ENCODE measurements around the gene LRRC36. TPM values are rescaled to one million over a fixed set of nuclear protein-coding genes. Genes with fewer than 3 reads are reported as not detected.

LRRC36 gene
- total and polyA plus RNA-seq, 10 of the 15 experiments (the other 5 are each of a cell fraction or from before 2014, with no cell fraction given): 0.45 to 2.0 (median 0.75) TPM; not detected in 1

GRCh38 chr16:67388591-67388990 is 62.0 kb downstream of the LRRC36 start:
- no peak overlapping the region for H3K4me2 ChIP-seq (ENCODE audit: control insufficient read depth, insufficient read depth)
- BruUV-seq (replicated peaks): no TSS peak
- no peak overlapping the region for H2AFZ ChIP-seq (ENCODE audit: control insufficient read depth, low read depth, low read length)
- no peaks in the 10 kb centered on the region for H3K79me2 ChIP-seq (ENCODE audit: control insufficient read depth, insufficient read depth, low read length)
- DNase-seq (ENCODE audit: low read depth, low spot score) (no peak), ATAC-seq (no peak), FAIRE-seq (no peak)
- H3K9me3 ChIP-seq (replicated peaks; ENCODE audit: control insufficient read depth, insufficient read depth, low read length): no peaks in the 10 kb centered on the region
- TF ChIP-seq SKIL (IDR thresholded peaks at IDR 0.05; ENCODE audit: low read depth, poor library complexity, severe bottlenecking) (no peak), HDGF (IDR thresholded peaks at IDR 0.05) (no peak), POU2F2 (IDR thresholded peaks at IDR 0.05; ENCODE audit: borderline replicate concordance, low read depth, low read length) (no peak), BCL11A (IDR thresholded peaks at IDR 0.05; ENCODE audit: low read depth, low read length) (no peak), TBL1XR1 (IDR thresholded peaks at IDR 0.05; ENCODE audit: low read depth, low read length) (no peak), SRF (IDR thresholded peaks at IDR 0.05; ENCODE audit: low read depth in 2 of 2, low read length in 2 of 2) (no peak), NFXL1 (IDR thresholded peaks at IDR 0.05; ENCODE audit: borderline replicate concordance) (no peak)
- H3K4me3 ChIP-seq: no peak overlapping the region
- CTCF ChIA-PET: interaction anchor here (0.7 kb wide), 1 partner anchor 11 kb away, joined by 3 read pairs; no protein-coding TSS in a partner anchor
- intact Hi-C loops (cut with micrococcal nuclease; ENCODE audit: unreplicated experiment) (no loop called here), in situ Hi-C loops (cut with MboI) (no loop called here)
- H3K27ac ChIP-seq (ENCODE audit: control insufficient read depth, insufficient read depth): no peak overlapping the region
- H3K4me1 ChIP-seq (ENCODE audit: control insufficient read depth, insufficient read depth, low read length): no peaks in the 10 kb centered on the region
- H3K27me3 ChIP-seq (replicated peaks in 1 of 2; ENCODE audit: control insufficient read depth in 2 of 2, insufficient read depth in 2 of 2, low read length in 1 of 2): peaks cover 1 to 7% of the 10 kb centered on the region in 2 experiments; a peak in 3 of 4 replicates
- WGBS (ENCODE audit: insufficient coverage, insufficient replicate concordance, low lambda C conversion rate, missing lambda C conversion rate): 30% methylated on average over 2 of the region's 2 CpGs
- H3K9ac ChIP-seq (ENCODE audit: control insufficient read depth, insufficient read depth, low read length): no peak overlapping the region
- H4K20me1 ChIP-seq (ENCODE audit: control insufficient read depth, insufficient read depth): no peaks in the 10 kb centered on the region
- POLR2A ChIA-PET: interaction anchor here (0.6 kb wide), 1 partner anchor 172 kb away, joined by 4 read pairs; no protein-coding TSS in a partner anchor
- SMC1A ChIA-PET (ENCODE audit: uncharacterized antibody, unreplicated experiment): no interaction called here
- H3K36me3 ChIP-seq (ENCODE audit: control insufficient read depth in 2 of 2, insufficient read depth in 2 of 2, low read length in 1 of 2): no peaks in the 10 kb centered on the region
- RAD21 ChIA-PET (ENCODE audit: unreplicated experiment): no interaction called here
